ENCODE measurements around the gene PEX12. TPM values are rescaled to one million over a fixed set of nuclear protein-coding genes. Genes with fewer than 3 reads are reported as not detected.

Gene PEX12
- total RNA-seq (ENCODE audit: low replicate concordance), result 2.7 and 3.5 TPM in 2 replicates

DNA sequence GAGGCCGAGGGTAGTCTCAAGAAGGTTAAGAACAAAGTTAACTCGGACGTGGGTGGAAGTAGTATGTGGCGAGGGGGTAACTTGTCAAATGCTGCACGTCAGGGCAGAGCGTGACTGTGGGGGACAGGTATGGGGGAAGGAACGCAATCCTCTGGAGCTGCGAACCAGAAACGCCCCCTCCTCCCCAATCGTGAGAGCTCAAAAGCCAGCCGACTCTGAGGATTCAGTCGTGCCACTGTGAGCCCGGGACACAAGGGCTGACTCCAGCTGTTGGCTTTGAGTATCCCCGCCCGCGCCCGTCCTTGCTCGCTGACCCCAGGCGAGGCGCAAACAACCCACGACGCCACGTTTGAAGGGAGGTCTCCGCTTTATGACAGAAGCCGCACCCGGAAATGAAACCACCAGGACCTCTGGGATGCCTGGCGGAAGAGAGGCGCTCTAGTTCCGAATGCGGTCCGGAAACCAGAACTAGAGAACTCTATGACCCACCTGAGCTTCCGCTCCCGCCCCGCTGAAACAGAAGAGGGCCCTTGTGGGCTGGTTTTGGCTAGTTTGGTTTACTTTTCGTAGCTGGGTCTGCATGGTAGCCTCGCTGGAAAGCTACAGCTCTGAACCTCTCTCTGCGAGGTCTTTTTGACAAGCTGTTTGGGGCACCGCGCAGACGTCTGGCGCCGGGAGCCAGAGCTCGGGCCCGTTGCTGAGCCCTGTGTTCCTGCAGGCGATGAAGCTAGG, at the start of gene PEX12:
TSS of gene PEX12 (minus strand) at position 375 of the 732 bp plus-strand sequence. CDS start 550 bp downstream, outside the sequence.

DNA sequence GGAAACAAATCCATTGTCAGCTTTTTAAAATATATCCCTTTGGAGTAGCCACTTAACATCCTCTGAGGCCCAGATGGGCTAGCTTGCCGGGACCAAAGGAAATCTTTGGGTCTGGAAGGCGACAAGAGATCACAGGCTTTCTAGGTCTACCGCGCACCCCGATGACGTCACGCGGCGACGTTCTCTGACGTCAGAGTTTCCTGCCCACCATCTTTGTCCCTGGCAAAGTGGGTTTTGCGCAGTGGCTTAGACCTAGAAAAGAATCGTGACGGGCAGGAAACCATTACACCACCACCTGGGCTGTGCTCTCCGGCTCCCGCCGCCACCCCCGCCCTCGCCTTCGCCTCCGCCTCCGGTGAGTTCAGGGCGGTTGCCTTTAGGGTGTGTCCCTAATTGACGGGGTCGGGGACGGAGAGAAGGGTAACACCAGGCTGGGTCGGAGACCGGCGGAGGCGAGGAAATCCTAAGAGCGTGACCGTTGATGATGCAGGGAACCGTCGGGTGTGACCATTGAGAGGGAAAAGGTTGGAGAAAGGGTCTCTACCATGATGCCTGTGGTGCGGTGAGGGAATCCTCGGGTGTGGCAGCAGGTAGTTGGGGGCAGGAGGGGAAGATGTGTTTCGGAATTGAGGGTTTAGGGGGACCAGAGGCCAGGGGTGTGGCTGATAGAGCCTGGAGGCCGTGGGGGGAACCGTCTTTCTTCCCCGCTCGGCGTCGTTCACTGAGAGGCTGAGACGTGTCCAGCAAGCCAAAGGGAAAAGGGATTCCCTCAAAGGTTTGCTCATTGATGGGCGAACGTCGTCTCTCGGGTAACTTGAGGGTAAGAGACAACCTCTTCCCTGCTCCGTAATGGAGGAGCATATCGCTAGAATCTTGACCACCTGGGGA, 8.9 kb upstream of the PEX12 start, which contains the start of gene AP2B1:
TSS of gene AP2B1 (plus strand) at position 249 of the 888 bp plus-strand sequence. CDS start 6,709 bp downstream, outside the sequence.

DNA sequence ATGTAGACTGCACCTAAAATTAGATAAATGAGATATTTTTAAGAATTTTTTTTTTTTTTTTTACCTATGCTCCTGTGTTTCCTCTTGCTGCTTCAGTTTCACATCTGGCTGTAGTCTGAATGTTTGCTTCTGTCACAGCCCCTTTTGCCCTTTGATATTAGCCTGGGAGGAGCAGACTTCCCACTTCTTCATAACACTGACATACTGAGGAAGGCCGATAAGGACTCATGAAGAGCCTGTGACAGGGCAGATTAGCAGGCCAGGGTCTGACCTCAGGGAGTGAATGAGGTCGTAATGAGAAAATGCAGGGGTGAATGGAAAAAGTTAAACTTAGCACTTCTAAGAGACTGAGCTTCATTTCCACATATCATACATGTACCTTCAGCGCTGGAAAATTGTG, 17.7 kb downstream of the PEX12 start, which contains the start of gene SLFN14:
TSS of gene SLFN14 (minus strand) at position 117 of the 400 bp plus-strand sequence. CDS start 2,757 bp downstream, outside the sequence.

DNA sequence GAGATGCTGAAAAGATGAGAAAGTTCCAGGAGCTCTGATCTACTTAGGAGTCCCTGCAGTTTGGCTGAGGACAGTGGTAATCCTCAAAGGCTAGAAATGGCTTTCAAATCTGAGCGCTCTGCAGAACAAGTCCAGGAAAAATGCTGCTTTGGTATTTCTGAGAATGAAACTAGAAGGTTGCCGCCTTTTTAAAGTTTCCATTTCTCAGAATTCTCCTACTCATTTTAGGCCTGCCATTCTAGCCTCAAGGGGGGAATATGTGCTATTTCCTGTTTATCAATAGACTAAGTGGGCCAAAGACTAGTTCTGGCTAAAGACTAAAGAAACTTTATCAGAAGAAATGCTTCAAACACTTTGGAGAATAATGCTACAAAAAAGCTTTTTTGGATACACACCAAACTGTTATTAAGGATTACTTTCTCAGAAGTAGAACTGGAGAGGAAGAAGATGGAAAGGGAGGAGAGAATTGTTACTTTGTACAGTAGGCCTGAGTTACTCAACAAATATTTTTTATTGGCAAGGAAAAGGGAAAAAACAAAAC, 40.7 kb downstream of the PEX12 start, which contains the start of gene SLFN12L:
TSS of gene SLFN12L (minus strand) at position 78 of the 541 bp plus-strand sequence. CDS start 15,314 bp downstream, outside the sequence.

Other genes starting within 250 kb of the PEX12 start
- 62.4 and 69.4 TPM in 2 replicates for gene SLFN11, start 204.9 kb downstream of the PEX12 start, total RNA-seq (ENCODE audit: low replicate concordance)
- gene SLFN12, start 146.1 kb downstream of the PEX12 start, total RNA-seq (ENCODE audit: low replicate concordance), result 12.1 and 35.1 TPM in 2 replicates
- 1.7 and 3.3 TPM in 2 replicates for gene SLFN13, start 129.8 kb downstream of the PEX12 start, total RNA-seq (ENCODE audit: low replicate concordance)
- under 0.01 TPM in 1 of 2 replicates, not detected in the other for gene SLFN12L, start 40.9 kb downstream of the PEX12 start, total RNA-seq (ENCODE audit: low replicate concordance)
- not detected in 2 replicates for gene SLFN14, start 17.8 kb downstream of the PEX12 start, total RNA-seq (ENCODE audit: low replicate concordance)
- gene AP2B1, start 8.8 kb upstream of the PEX12 start, total RNA-seq (ENCODE audit: low replicate concordance), result 38.6 and 57.1 TPM in 2 replicates
- 0.98 and 1.6 TPM in 2 replicates for gene RASL10B, start 153.1 kb upstream of the PEX12 start, total RNA-seq (ENCODE audit: low replicate concordance)
- 0.08 TPM in 1 of 2 replicates, not detected in the other for gene GAS2L2, start 174.7 kb upstream of the PEX12 start, total RNA-seq (ENCODE audit: low replicate concordance)
- not detected in 2 replicates for gene C17orf50, start 182.3 kb upstream of the PEX12 start, total RNA-seq (ENCODE audit: low replicate concordance)
- 0.60 TPM in 1 of 2 replicates, not detected in the other for gene MMP28, start 217.1 kb upstream of the PEX12 start, total RNA-seq (ENCODE audit: low replicate concordance)
- gene TAF15, start 230.9 kb upstream of the PEX12 start, total RNA-seq (ENCODE audit: low replicate concordance), result 48.0 and 60.9 TPM in 2 replicates